GM19452 (cell line): ENCODE data around the gene DCK.
"Not testable (repeated sequence)": the region's sequence is repeated elsewhere in the genome, so short reads cannot be mapped to it uniquely, and the experiment has no call there.

Experiments used
- ATAC-seq: cut with Tn5 transposase; IDR thresholded peaks from one replicate; pipeline ENCODE4 v1.9.1; 2021; ENCODE audit not compliant: unreplicated experiment

Gene DCK

GRCh38 chr4:71059573-71059972, 66.1 kb downstream of the DCK start:
- ATAC-seq = not testable (repeated sequence)

GRCh38 chr4:71062436-71062835, 69.0 kb downstream of the DCK start:
- ATAC-seq = no peak

- ATAC-seq = no peak
Observed at GRCh38 chr4:71063711-71064110, 70.3 kb downstream of the DCK start.

- ATAC-seq = no peak
Observed at GRCh38 chr4:71064521-71064920, 71.1 kb downstream of the DCK start.

GRCh38 chr4:71065991-71066510, 72.6 kb downstream of the DCK start:
- no peak for ATAC-seq

GRCh38 chr4:71066737-71067716, 73.6 kb downstream of the DCK start:
- ATAC-seq = no peak

- ATAC-seq = no peak
Observed at GRCh38 chr4:71069063-71069462, 75.6 kb downstream of the DCK start.

- no peak for ATAC-seq
Observed at GRCh38 chr4:71070015-71070414, 76.6 kb downstream of the DCK start.

- ATAC-seq = no peak
Observed at GRCh38 chr4:71074452-71075299, 81.2 kb downstream of the DCK start.
